GM21576 (cell line): Measurements from ENCODE around the gene ERBB4.
A peak's percentile ranks its signal among the peaks of the same experiment; 100 is the strongest.
"Not testable (repeated sequence)": the region's sequence is repeated elsewhere in the genome, so short reads cannot be mapped to it uniquely, and the experiment has no call there.

Source experiments
- ATAC-seq: cut with Tn5 transposase; IDR thresholded peaks from one replicate; pipeline ENCODE4 v1.9.1; 2021; ENCODE audit warnings: mild to moderate bottlenecking, moderate library complexity; ENCODE audit not compliant: unreplicated experiment

The ERBB4 gene

DNA sequence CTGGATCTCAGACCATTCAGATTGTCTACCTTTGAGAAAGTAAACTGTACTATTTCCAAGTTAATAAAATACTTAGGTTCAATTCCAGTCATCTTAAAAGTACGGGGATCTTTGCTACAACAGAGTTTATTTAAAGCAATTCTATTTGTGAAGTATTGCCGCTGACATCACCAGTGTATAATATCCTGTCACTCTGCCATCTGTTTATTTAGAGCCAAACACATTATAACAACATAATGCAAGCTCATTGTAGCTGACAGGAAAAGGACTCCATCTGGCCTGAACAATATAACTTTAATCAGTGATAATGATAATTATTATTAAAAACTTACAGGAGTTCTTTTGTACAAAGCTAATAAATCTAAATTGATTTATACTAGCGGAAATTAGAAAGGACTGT is 786.8 kb downstream of the ERBB4 start:
- ATAC-seq: no peak

DNA sequence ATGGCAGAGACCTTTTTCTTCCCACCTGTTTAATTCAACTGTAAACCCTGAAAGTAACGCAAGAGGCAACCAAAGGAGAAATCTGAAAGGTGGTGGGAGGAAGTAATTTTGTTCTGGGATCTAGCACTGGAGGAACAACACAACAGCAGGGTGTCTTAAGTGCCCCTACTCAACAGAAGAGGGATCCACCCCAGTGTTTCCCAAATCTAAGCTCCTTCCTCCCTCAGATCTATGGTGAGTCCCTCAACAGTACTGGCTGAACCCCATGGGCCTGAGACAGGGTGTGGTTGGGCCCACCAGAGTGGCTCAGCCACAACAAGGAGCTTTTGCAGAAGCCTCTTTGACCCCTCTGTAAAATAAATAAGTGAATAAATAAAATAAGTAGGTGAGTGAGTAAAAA is 790.3 kb downstream of the ERBB4 start:
- no peak for ATAC-seq

DNA sequence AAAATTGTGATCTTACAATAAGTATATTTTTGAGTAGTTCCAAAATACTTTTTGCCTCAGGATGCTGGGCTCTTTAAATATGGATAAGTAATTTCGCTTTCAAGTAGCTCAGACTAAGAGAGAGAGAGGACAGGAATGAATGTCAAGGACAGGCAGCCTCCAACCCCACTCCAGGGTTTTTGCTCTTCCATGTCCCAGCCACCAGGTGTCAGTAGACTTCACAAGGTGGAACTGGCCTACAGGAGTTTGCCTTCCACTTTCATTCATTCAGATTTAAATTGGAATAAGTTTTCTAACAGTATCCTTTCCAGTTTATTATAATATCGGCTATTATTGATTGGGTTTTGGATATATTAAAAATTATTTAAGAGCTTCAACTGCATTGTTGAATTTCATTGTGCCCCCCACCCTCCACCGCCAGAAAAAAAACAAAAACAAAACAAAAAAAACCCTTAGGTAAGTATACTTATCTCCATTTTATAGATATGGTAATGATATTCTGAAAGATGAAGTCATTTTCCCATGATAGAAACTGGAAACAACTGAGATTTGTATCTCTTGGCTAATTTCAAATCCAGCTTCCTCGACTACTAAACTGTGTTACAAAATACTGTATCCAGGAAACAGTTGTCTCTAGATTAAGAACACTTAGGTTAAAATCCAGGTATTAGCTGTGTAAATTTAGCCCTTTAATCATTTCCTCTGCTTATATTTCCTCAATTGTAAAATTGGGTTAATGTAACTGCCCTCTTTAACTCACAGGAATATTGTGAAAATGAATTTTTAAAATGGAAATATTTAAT is 793.1 kb downstream of the ERBB4 start:
- ATAC-seq: peak; percentile 96

- ATAC-seq: no peak
Observed at GRCh38 chr2:211744379-211744778, 794.2 kb downstream of the ERBB4 start.

- no peak for ATAC-seq
Observed at GRCh38 chr2:211741966-211742365, 796.6 kb downstream of the ERBB4 start.

- ATAC-seq: no peak
Observed at GRCh38 chr2:211737282-211737681, 801.3 kb downstream of the ERBB4 start.

DNA sequence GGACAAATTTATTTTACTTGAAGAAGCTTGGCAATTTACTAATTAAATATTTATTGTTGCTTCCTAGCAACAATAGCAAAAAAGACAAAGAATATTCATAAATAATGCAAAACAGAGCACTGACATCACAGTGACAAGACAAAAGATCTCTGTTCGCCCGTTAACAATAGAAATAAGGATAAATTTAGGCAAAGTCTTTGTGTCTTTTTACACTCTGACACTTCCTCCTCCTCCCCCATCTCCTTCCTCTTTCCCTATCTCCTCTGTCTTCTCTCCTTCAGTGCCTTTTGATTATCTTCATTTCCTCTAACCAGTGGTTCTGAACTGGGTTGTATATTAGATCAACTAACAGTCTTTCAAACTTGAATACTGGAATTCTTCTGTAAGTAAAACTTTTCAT is 808.4 kb downstream of the ERBB4 start:
- no peak for ATAC-seq

DNA sequence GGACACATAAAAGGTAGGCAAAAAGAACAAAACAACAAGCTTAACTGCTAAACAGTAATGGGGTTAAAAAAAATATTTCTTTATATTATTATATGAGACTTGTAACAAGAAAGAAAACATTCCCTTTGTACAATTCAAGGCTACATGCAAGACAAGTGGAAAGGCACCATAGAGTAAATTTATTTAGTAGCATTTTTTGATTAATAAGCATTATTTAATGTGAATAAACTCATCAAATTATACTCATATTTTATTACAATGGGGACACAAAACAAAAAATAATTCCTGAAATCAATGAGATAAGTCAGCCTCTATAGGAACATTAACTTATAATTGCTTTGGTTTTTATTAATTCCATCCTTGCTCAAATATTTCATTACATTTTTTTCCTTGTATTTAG is 809.2 kb downstream of the ERBB4 start:
- no peak for ATAC-seq

GRCh38 chr2:211724933-211725332 is 813.7 kb downstream of the ERBB4 start:
- ATAC-seq: no peak

- ATAC-seq: no peak
Observed at GRCh38 chr2:211723398-211723797, 815.2 kb downstream of the ERBB4 start.

- ATAC-seq: no peak
Observed at GRCh38 chr2:211722928-211723327, 815.7 kb downstream of the ERBB4 start.

DNA sequence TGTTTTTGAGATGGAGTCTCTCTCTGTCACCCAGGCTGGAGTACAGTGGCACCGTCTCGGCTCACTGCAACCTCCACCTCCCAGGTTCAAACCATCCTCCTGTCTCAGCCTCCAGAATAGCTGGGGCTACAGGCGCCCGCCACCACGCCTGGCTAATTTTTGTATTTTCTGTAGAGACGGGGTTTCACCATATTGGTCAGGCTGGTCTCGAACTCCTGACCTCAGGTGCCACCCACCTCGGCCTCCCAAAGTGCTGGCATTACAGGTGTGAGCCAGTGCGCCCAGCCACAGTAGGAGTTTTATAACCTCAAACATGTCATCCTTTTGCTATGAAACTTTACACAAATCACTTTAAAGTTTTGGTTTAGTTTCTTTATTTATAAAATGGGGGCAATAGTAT is 816.7 kb downstream of the ERBB4 start:
- not testable (repeated sequence) for ATAC-seq

DNA sequence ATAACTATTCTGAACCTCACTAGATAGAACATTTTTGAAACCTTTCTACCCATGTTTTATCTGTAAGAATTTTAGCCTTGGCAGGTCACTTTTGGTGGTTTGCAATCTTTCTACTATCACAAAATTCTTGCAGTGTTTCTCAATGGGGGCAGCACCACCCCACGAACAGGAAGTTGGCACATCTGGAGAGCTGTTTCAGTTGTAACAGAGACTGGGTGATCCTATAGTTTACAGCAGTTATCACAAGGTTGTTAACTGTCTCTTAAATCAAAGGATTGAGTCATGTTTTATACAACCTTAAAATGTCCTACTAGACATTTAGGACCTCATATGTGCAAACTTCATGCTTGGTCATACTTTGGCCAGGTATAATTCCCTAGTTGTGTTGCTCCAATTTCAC is 829.2 kb downstream of the ERBB4 start:
- no peak for ATAC-seq

GRCh38 chr2:211692689-211693088 is 845.9 kb downstream of the ERBB4 start:
- ATAC-seq: no peak

GRCh38 chr2:211690736-211691135 is 847.9 kb downstream of the ERBB4 start:
- no peak for ATAC-seq

GRCh38 chr2:211688196-211688595 is 850.4 kb downstream of the ERBB4 start:
- ATAC-seq: no peak

GRCh38 chr2:211674715-211675114 is 863.9 kb downstream of the ERBB4 start:
- no peak for ATAC-seq

GRCh38 chr2:211673133-211673905 is 865.3 kb downstream of the ERBB4 start:
- ATAC-seq: no peak

GRCh38 chr2:211671977-211672376 is 866.6 kb downstream of the ERBB4 start:
- ATAC-seq: no peak

DNA sequence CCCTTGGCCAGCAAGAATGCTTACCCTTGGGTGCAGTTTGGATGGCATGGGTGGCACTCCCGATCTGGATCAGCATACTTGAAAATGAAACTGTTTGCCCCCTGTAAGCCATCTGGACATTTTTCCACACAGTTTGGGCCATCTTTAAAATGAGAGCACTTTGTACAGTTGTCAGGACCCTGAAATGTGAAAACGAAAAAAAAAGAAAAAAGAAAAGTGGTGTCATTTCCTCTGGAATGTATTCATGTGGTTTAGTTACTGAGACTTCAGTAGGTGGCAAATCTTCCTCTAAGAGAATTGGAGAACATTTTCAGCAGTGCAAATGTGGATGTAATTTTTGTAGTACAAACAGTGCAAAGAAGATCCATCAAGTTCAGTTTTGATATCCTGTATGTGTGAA is 873.3 kb downstream of the ERBB4 start:
- no peak for ATAC-seq

- no peak for ATAC-seq
Observed at GRCh38 chr2:211664321-211664720, 874.3 kb downstream of the ERBB4 start.

DNA sequence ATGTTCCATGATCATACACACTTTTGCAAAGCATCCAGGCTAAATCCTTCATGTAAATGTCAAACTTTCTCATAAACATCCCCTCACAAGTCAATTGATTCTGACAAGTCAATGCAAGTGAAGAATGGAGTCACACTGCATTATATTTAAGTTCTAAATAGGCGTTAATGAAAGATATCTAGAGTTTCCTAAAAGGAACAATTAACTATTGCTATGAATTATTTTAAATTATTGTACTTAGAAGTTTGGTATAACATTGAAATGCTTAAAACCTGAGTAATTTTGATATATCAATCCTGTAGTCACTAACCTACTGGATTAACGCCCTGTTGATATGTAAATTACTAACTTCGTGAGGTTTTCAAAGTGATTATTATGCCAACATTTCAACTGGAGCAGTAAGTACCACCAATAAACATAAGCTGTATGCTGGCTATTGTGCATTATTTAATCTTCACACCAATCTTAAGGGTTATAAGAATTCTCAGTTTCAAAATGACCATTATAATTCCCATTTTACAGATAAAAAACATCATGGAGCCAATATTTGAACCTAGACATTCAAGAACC is 884.3 kb downstream of the ERBB4 start:
- no peak for ATAC-seq
